WTC11 (cell line): Measurements from ENCODE around the gene GPC5. TPM values are rescaled to one million over a fixed set of nuclear protein-coding genes. Genes with fewer than 3 reads are reported as not detected.
"Not testable (repeated sequence)": the region's sequence is repeated elsewhere in the genome, so short reads cannot be mapped to it uniquely, and the experiment has no call there.

Experiments used
- ATAC-seq: fragments of 200-7000 bp; cut with Tn5 transposase; 2 replicates; pipeline ENCODE4 v1.10.0; 2021; ENCODE audit warnings: mild to moderate bottlenecking, moderate library complexity
- CTCF ChIA-PET: fragments of 300-600 bp; sonication (Branson Sonifier 250); formaldehyde crosslinking; loops from one replicate; lab custom pipeline; 2021; ENCODE audit warnings: antibody characterized with exemption; lab: Charles Lee
- POLR2A ChIA-PET: fragments of 350-600 bp; sonication (Branson Sonifier 250); formaldehyde crosslinking; loops from one replicate; lab custom pipeline; 2021; ENCODE audit warnings: antibody characterized with exemption; lab: Charles Lee
- DNase-seq: peaks from one replicate; pipeline ENCODE4 v3.0.0; 2021; ENCODE audit warnings: low spot score
- H3K27ac Mint-ChIP-seq: 2 replicates; pipeline ENCODE4 v1.8.0; 2021; ENCODE audit warnings: mixed read lengths
- H3K27me3 Mint-ChIP-seq: 2 replicates; pipeline ENCODE4 v1.8.0; 2021; ENCODE audit warnings: low read depth, mild to moderate bottlenecking, moderate library complexity, mixed read lengths
- H3K36me3 Mint-ChIP-seq: 2 replicates; pipeline ENCODE4 v1.8.0; 2021; ENCODE audit warnings: mixed read lengths
- H3K4me1 Mint-ChIP-seq: 2 replicates; pipeline ENCODE4 v1.8.0; 2022; ENCODE audit warnings: mixed read lengths
- H3K4me3 Mint-ChIP-seq: 2 replicates; pipeline ENCODE4 v1.8.0; 2021; ENCODE audit warnings: mild to moderate bottlenecking, moderate library complexity, mixed read lengths
- H3K9me3 Mint-ChIP-seq: 2 replicates; pipeline ENCODE4 v1.8.0; 2021; ENCODE audit warnings: mixed read lengths
- AR ChIP-seq: fragments of 250-450 bp; sonication (Bioruptor Pico); IDR thresholded peaks from 2 replicates; pipeline ENCODE4 v1.9.0; 2021; ENCODE audit warnings: mild to moderate bottlenecking
- E2F4 ChIP-seq: sonication (generic); formaldehyde crosslinking; IDR thresholded peaks from 2 replicates; pipeline ENCODE4 v1.8.1; 2022; ENCODE audit warnings: low read depth, mild to moderate bottlenecking, moderate library complexity, missing genetic modification reagents, borderline replicate concordance
- NFE2L1 ChIP-seq: sonication (generic); formaldehyde crosslinking; IDR thresholded peaks from 2 replicates; pipeline ENCODE4 v1.8.1; 2023; ENCODE audit warnings: missing genetic modification reagents
- NFYB ChIP-seq: sonication (generic); formaldehyde crosslinking; conservative IDR thresholded peaks from 2 replicates; pipeline ENCODE4 v1.8.0; 2022; ENCODE audit warnings: low read depth, missing genetic modification reagents
- NR1H2 ChIP-seq: sonication (generic); formaldehyde crosslinking; IDR thresholded peaks from 2 replicates; pipeline ENCODE4 v1.9.0; 2021; ENCODE audit warnings: mild to moderate bottlenecking, moderate library complexity, missing genetic modification reagents
- NR3C1 ChIP-seq: sonication (generic); formaldehyde crosslinking; conservative IDR thresholded peaks from 2 replicates; pipeline ENCODE4 v1.8.1; 2023; ENCODE audit warnings: low read depth, mild to moderate bottlenecking, missing genetic modification reagents
- SMAD3 ChIP-seq: sonication (generic); formaldehyde crosslinking; IDR thresholded peaks from 2 replicates; pipeline ENCODE4 v1.8.0; 2022; ENCODE audit warnings: missing genetic modification reagents, mild to moderate bottlenecking, borderline replicate concordance
- TEAD1 ChIP-seq: sonication (generic); formaldehyde crosslinking; IDR thresholded peaks from 2 replicates; pipeline ENCODE4 v1.8.0; 2022; ENCODE audit warnings: mild to moderate bottlenecking, missing genetic modification reagents
- ZNF532 ChIP-seq: fragments of 250-450 bp; sonication (Bioruptor Pico); IDR thresholded peaks from 2 replicates; pipeline ENCODE4 v1.9.0; 2021; ENCODE audit warnings: mild to moderate bottlenecking, borderline replicate concordance
- ZNF671 ChIP-seq: fragments of 250-450 bp; sonication (Bioruptor Pico); IDR thresholded peaks from 2 replicates; pipeline ENCODE4 v1.8.0; 2021; ENCODE audit warnings: mild to moderate bottlenecking
- total RNA-seq: library from RNA; stranded (reverse); gene quantifications from 3 replicates; pipeline ENCODE4 v1.2.3, GENCODE V29; 2021
- TF ChIP-seq, protein P1 (sequence below): sonication (generic); formaldehyde crosslinking; IDR thresholded peaks from 2 replicates; pipeline ENCODE4 v1.8.1; 2023; ENCODE audit warnings: mild to moderate bottlenecking, missing genetic modification reagents, moderate library complexity
- TF ChIP-seq, protein P2 (sequence below): fragments of 250-450 bp; sonication (Bioruptor Pico); IDR thresholded peaks from 2 replicates; pipeline ENCODE4 v1.8.0; 2021; ENCODE audit warnings: mild to moderate bottlenecking
- TF ChIP-seq, protein P3 (sequence below): sonication (generic); formaldehyde crosslinking; IDR thresholded peaks from 2 replicates; pipeline ENCODE4 v1.8.1; 2023; ENCODE audit warnings: mild to moderate bottlenecking, missing genetic modification reagents
- TF ChIP-seq, protein P4 (sequence below): sonication (generic); formaldehyde crosslinking; IDR thresholded peaks from 2 replicates; pipeline ENCODE4 v1.8.1; 2023; ENCODE audit warnings: mild to moderate bottlenecking, missing genetic modification reagents, moderate library complexity

The GPC5 gene
- total RNA-seq, 1 experiment from 2014 or later = 0.46 TPM

DNA sequence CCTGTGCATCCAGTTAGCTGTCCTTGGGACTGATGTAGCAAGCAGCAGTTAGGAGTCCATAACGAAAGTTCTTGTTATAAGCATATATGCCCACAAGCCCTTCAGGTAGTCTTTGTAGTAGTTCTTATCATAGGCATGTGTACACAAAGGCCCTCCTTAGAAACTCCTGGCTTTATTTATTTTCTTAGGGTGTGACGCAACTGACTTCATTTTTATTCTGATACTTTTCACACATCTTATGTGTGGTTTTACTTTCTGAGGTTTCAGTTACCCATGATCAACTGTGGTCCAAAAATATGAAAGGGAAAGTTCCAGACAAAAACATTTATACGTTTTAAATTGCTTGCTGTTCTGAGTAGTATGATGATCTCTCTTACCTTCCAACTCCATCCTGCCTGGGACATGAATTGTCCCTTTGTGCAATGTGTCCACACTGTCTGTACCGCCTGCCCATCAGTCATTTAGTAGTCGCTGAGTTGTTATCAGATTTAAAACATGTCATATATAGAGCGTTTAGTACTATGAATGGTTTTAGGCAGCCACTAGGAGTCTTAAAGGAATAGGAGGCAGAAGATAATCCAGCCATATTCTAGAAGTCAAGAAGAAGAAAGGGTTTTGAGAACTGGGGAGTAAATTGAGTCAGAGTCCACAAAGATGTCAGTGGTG, 19.4 kb downstream of the GPC5 start (continued):
- TF ChIP-seq NFE2L1 = no peak
- TF ChIP-seq NFYB (CRISPR knock-in tag) = no peak

DNA sequence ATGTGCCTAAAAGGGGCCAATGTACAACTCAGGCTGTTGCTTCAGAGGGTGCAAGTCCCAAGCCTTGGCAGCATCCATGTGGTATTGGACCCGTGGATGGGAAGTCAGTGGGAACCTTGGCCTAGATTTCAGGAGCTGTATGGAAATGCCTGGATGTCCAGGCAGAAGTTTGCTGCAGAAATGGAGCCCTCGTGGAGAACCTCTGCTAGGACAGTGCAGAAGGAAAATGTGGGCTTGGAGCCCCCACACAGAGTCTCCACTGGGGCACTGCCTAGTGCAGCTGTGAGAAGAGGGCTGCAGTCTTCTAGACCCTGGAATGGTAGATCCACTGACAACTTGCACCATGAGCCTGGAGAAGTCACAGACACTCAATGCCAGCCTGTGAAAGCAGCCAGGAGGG, 28.5 kb downstream of the GPC5 start:
- no peaks in the 10 kb centered on the region; the same call in 1 of the 2 replicates for H3K27me3 Mint-ChIP-seq
- H3K27ac Mint-ChIP-seq = no peak overlapping the region
- peaks cover 45% of the 10 kb centered on the region for H3K9me3 Mint-ChIP-seq
- no peaks in the 10 kb centered on the region for H3K4me1 Mint-ChIP-seq
- CTCF ChIA-PET = no interaction called here
- ATAC-seq = no peak
- H3K36me3 Mint-ChIP-seq = peaks cover 35% of the 10 kb centered on the region
- DNase-seq = no peak
- POLR2A ChIA-PET = no interaction called here
- no peak overlapping the region for H3K4me3 Mint-ChIP-seq
- TF ChIP-seq NR3C1 (CRISPR knock-in tag) = no peak

GRCh38 chr13:91438674-91439073, 40.3 kb downstream of the GPC5 start:
- H3K9me3 Mint-ChIP-seq = peaks cover 47% of the 10 kb centered on the region
- CTCF ChIA-PET, ATAC-seq: not testable (repeated sequence)

GRCh38 chr13:91450913-91451312, 52.5 kb downstream of the GPC5 start:
- peaks cover 6% of the 10 kb centered on the region; the same call in 1 of the 2 replicates for H3K4me1 Mint-ChIP-seq
- no peaks in the 10 kb centered on the region for H3K36me3 Mint-ChIP-seq
- DNase-seq (no peak), ATAC-seq (no peak)
- POLR2A ChIA-PET = no interaction called here
- CTCF ChIA-PET = no interaction called here
- H3K9me3 Mint-ChIP-seq = no peaks in the 10 kb centered on the region
- H3K27ac Mint-ChIP-seq = no peak overlapping the region
- no peak overlapping the region for H3K4me3 Mint-ChIP-seq
- H3K27me3 Mint-ChIP-seq = no peaks in the 10 kb centered on the region
- TF ChIP-seq, protein P1, sequence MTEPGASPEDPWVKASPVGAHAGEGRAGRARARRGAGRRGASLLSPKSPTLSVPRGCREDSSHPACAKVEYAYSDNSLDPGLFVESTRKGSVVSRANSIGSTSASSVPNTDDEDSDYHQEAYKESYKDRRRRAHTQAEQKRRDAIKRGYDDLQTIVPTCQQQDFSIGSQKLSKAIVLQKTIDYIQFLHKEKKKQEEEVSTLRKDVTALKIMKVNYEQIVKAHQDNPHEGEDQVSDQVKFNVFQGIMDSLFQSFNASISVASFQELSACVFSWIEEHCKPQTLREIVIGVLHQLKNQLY (CRISPR knock-in tag) = no peak
- TF ChIP-seq TEAD1 (no peak), E2F4 (CRISPR knock-in tag) (no peak), NR1H2 (CRISPR knock-in tag) (no peak), ZNF671 (CRISPR knock-in tag) (no peak), ZNF532 (CRISPR knock-in tag) (no peak), NFE2L1 (no peak), AR (no peak), SMAD3 (CRISPR knock-in tag) (no peak)
- TF ChIP-seq, protein P2, sequence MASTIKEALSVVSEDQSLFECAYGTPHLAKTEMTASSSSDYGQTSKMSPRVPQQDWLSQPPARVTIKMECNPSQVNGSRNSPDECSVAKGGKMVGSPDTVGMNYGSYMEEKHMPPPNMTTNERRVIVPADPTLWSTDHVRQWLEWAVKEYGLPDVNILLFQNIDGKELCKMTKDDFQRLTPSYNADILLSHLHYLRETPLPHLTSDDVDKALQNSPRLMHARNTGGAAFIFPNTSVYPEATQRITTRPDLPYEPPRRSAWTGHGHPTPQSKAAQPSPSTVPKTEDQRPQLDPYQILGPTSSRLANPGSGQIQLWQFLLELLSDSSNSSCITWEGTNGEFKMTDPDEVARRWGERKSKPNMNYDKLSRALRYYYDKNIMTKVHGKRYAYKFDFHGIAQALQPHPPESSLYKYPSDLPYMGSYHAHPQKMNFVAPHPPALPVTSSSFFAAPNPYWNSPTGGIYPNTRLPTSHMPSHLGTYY (CRISPR knock-in tag) = no peak
- TF ChIP-seq, protein P3, sequence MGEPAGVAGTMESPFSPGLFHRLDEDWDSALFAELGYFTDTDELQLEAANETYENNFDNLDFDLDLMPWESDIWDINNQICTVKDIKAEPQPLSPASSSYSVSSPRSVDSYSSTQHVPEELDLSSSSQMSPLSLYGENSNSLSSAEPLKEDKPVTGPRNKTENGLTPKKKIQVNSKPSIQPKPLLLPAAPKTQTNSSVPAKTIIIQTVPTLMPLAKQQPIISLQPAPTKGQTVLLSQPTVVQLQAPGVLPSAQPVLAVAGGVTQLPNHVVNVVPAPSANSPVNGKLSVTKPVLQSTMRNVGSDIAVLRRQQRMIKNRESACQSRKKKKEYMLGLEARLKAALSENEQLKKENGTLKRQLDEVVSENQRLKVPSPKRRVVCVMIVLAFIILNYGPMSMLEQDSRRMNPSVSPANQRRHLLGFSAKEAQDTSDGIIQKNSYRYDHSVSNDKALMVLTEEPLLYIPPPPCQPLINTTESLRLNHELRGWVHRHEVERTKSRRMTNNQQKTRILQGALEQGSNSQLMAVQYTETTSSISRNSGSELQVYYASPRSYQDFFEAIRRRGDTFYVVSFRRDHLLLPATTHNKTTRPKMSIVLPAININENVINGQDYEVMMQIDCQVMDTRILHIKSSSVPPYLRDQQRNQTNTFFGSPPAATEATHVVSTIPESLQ (CRISPR knock-in tag) = no peak
- TF ChIP-seq, protein P4, sequence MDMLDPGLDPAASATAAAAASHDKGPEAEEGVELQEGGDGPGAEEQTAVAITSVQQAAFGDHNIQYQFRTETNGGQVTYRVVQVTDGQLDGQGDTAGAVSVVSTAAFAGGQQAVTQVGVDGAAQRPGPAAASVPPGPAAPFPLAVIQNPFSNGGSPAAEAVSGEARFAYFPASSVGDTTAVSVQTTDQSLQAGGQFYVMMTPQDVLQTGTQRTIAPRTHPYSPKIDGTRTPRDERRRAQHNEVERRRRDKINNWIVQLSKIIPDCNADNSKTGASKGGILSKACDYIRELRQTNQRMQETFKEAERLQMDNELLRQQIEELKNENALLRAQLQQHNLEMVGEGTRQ (CRISPR knock-in tag) = no peak

More at GRCh38 chr13:91438674-91439073, 40.3 kb downstream of the GPC5 start:
- DNase-seq, H3K27me3 Mint-ChIP-seq, H3K4me3 Mint-ChIP-seq, POLR2A ChIA-PET, H3K4me1 Mint-ChIP-seq, H3K27ac Mint-ChIP-seq: not testable (repeated sequence)
- H3K36me3 Mint-ChIP-seq = peaks cover 36% of the 10 kb centered on the region
